ENCODE measurements around the gene MTMR2.

Gene MTMR2

GRCh38 chr11:95923728-95924413 is at the start of gene MTMR2:
TSS of gene MTMR2 (minus strand) at chr11:95924107. CDS start at chr11:95923954, 153 bp downstream.
- DNase-seq = peak; percentile 87

- no peak for DNase-seq
These were observed 48.2 kb upstream of the MTMR2 start for GRCh38 chr11:95972060-95972459.

GRCh38 chr11:95968585-95968984 is 44.7 kb upstream of the MTMR2 start:
- peak; percentile 1 for DNase-seq

GRCh38 chr11:95964281-95964680 is 40.4 kb upstream of the MTMR2 start:
- no peak for DNase-seq

GRCh38 chr11:95961758-95962157 is 37.9 kb upstream of the MTMR2 start:
- no peak for DNase-seq

- no peak for DNase-seq
These were observed 27.0 kb upstream of the MTMR2 start for GRCh38 chr11:95950905-95951304.

- no peak for DNase-seq
These were observed 24.7 kb upstream of the MTMR2 start for GRCh38 chr11:95948637-95949036.

- DNase-seq = no peak
These were observed 20.7 kb upstream of the MTMR2 start for GRCh38 chr11:95944623-95945022.

- no peak for DNase-seq
These were observed 19.6 kb upstream of the MTMR2 start for GRCh38 chr11:95943546-95943945.

- DNase-seq = no peak
These were observed 15.2 kb upstream of the MTMR2 start for GRCh38 chr11:95939091-95939490.

GRCh38 chr11:95937358-95937757 is 13.5 kb upstream of the MTMR2 start:
- DNase-seq = no peak

GRCh38 chr11:95933594-95933993 is 9.7 kb upstream of the MTMR2 start:
- DNase-seq = no peak

GRCh38 chr11:95931916-95932315 is 8.0 kb upstream of the MTMR2 start:
- DNase-seq = no peak

GRCh38 chr11:95930948-95931347 is 7.0 kb upstream of the MTMR2 start:
- DNase-seq = no peak

GRCh38 chr11:95926726-95927125 is 2.8 kb upstream of the MTMR2 start:
- no peak for DNase-seq

- no peak for DNase-seq
These were observed 1.1 kb upstream of the MTMR2 start for GRCh38 chr11:95925011-95925410.

GRCh38 chr11:95924414-95924760 is 480 bp upstream of the MTMR2 start:
- DNase-seq = no peak

GRCh38 chr11:95923439-95923727 is 524 bp downstream of the MTMR2 start:
- DNase-seq = peak; percentile 74

GRCh38 chr11:95922536-95923438 is 1.1 kb downstream of the MTMR2 start:
- DNase-seq = no peak

GRCh38 chr11:95922099-95922498 is 1.8 kb downstream of the MTMR2 start:
- DNase-seq = peak; percentile 30

GRCh38 chr11:95920460-95921105 is 3.3 kb downstream of the MTMR2 start:
- no peak for DNase-seq

GRCh38 chr11:95919514-95919913 is 4.4 kb downstream of the MTMR2 start:
- no peak for DNase-seq

- DNase-seq = no peak
These were observed 5.2 kb downstream of the MTMR2 start for GRCh38 chr11:95918720-95919119.

- DNase-seq = no peak
These were observed 5.9 kb downstream of the MTMR2 start for GRCh38 chr11:95918056-95918455.
